IMR-90 (cell line): ENCODE results near the gene TMEM17. TPM values are rescaled to one million over a fixed set of nuclear protein-coding genes. Genes with fewer than 3 reads are reported as not detected.

Source experiments
- ATAC-seq: fragments of 200-7000 bp; cut with Tn5 transposase; 2 replicates; pipeline ENCODE4 v1.9.1; 2020; ENCODE audit warnings: low read depth, mild to moderate bottlenecking, moderate library complexity
- BruUV-seq: library from RNA; stranded (reverse); fragments of 400-500 nt; replicated peaks from 2 replicates; lab custom pipeline; 2021; lab: Mats Ljungman, UMichigan
- CTCF ChIA-PET: fragments of 300-600 bp; formaldehyde crosslinking; extraction: SDS; loops from one replicate; lab custom pipeline; 2021; ENCODE audit warnings: antibody characterized with exemption; lab: Yijun Ruan, JAX
- POLR2A ChIA-PET: fragments of 300-600 bp; sonication (Branson Sonifier 250); formaldehyde crosslinking; loops from one replicate; lab custom pipeline; 2022; ENCODE audit warnings: antibody characterized with exemption; ENCODE audit not compliant: unreplicated experiment; lab: Charles Lee
- DNase-seq: peaks from one replicate; pipeline ENCODE4 v3.0.0; 2013
- H2AFZ ChIP-seq: replicated peaks from 2 replicates; pipeline ENCODE3; 2013; ENCODE audit warnings: low read length, mild to moderate bottlenecking; ENCODE audit not compliant: poor library complexity
- H2AK5ac ChIP-seq: 2 replicates; pipeline ENCODE4 v1.6.1; 2013; ENCODE audit warnings: low read depth, low read length, inconsistent platforms
- H2AK9ac ChIP-seq: replicated peaks from 2 replicates; pipeline ENCODE3; 2013; ENCODE audit warnings: mild to moderate bottlenecking, low read depth, low read length, moderate library complexity; ENCODE audit not compliant: poor library complexity
- H2BK120ac ChIP-seq: 2 replicates; pipeline ENCODE4 v1.6.1; 2013; ENCODE audit warnings: low read depth, low read length, inconsistent platforms
- H2BK15ac ChIP-seq: 3 replicates; pipeline ENCODE4 v1.6.1; 2013; ENCODE audit warnings: low read depth, low read length, inconsistent platforms
- H2BK20ac ChIP-seq: 2 replicates; pipeline ENCODE4 v1.6.1; 2013; ENCODE audit warnings: low read depth, mild to moderate bottlenecking, inconsistent platforms, low read length, moderate library complexity
- H2BK5ac ChIP-seq: 2 replicates; pipeline ENCODE4 v1.6.1; 2013; ENCODE audit warnings: mild to moderate bottlenecking, low read depth, low read length, inconsistent platforms; ENCODE audit not compliant: poor library complexity, severe bottlenecking
- H3K14ac ChIP-seq: replicated peaks from 2 replicates; pipeline ENCODE4 v1.6.1; 2013; ENCODE audit warnings: low read depth, low read length, inconsistent platforms
- H3K18ac ChIP-seq: 2 replicates; pipeline ENCODE4 v1.6.1; 2013; ENCODE audit warnings: low read depth, low read length, control low read depth
- H3K23ac ChIP-seq: 2 replicates; pipeline ENCODE4 v1.6.1; 2013; ENCODE audit warnings: low read depth, low read length, inconsistent platforms
- H3K27ac ChIP-seq: 2 replicates; pipeline ENCODE4 v1.5.1; 2013; ENCODE audit warnings: mild to moderate bottlenecking, control low read depth, low read length; ENCODE audit not compliant: insufficient read depth
- H3K27me3 ChIP-seq: 2 replicates; pipeline ENCODE4 v1.6.1; 2013; ENCODE audit warnings: low read length; ENCODE audit not compliant: control insufficient read depth, insufficient read depth
- H3K36me3 ChIP-seq: 2 replicates; pipeline ENCODE4 v1.6.1; 2013; ENCODE audit warnings: low read length, mixed read lengths; ENCODE audit not compliant: control insufficient read depth, insufficient read depth
- H3K4ac ChIP-seq: 2 replicates; pipeline ENCODE4 v1.6.1; 2013; ENCODE audit warnings: low read depth, low read length, inconsistent platforms
- H3K4me1 ChIP-seq: 2 replicates; pipeline ENCODE4 v1.6.1; 2013; ENCODE audit warnings: low read length, mixed read lengths; ENCODE audit not compliant: control insufficient read depth, insufficient read depth
- H3K4me2 ChIP-seq: 2 replicates; pipeline ENCODE4 v1.6.1; 2013; ENCODE audit warnings: low read depth, mild to moderate bottlenecking, control low read depth, low read length, moderate library complexity
- H3K4me3 ChIP-seq: 2 replicates; pipeline ENCODE4 v1.5.1; 2013; ENCODE audit warnings: low read depth, mild to moderate bottlenecking, control low read depth, low read length, moderate library complexity; ENCODE audit not compliant: insufficient read depth
- H3K56ac ChIP-seq: 2 replicates; pipeline ENCODE4 v1.6.1; 2013; ENCODE audit warnings: low read length, inconsistent platforms; ENCODE audit not compliant: insufficient read depth; ENCODE audit errors: extremely low read depth
- H3K79me1 ChIP-seq, 2 experiments: 2 replicates each; pipeline ENCODE4 v1.6.1; 2013; ENCODE audit warnings: low read length in 2 of 2, inconsistent platforms in 1 of 2, low read depth in 1 of 2
- H3K9ac ChIP-seq: 2 replicates; pipeline ENCODE4 v1.6.1; 2013; ENCODE audit warnings: low read depth, low read length, control low read depth
- H3K9me1 ChIP-seq: 2 replicates; pipeline ENCODE4 v1.6.1; 2013; ENCODE audit warnings: low read length, inconsistent platforms; ENCODE audit not compliant: insufficient read depth
- H3K9me3 ChIP-seq: 2 replicates; pipeline ENCODE4 v1.6.1; 2013; ENCODE audit warnings: low read length; ENCODE audit not compliant: control insufficient read depth, insufficient read depth
- H4K20me1 ChIP-seq: 2 replicates; pipeline ENCODE4 v1.6.1; 2013; ENCODE audit warnings: low read length, inconsistent platforms; ENCODE audit not compliant: insufficient read depth
- H4K5ac ChIP-seq: 2 replicates; pipeline ENCODE4 v1.6.1; 2013; ENCODE audit warnings: mild to moderate bottlenecking, low read depth, low read length, control low read depth
- H4K8ac ChIP-seq, 2 experiments: 2 replicates each; pipeline ENCODE4 v1.6.1; 2013; ENCODE audit warnings: low read depth in 2 of 2, low read length in 2 of 2, control low read depth in 1 of 2, inconsistent platforms in 1 of 2
- H4K91ac ChIP-seq: 2 replicates; pipeline ENCODE4 v1.6.1; 2013; ENCODE audit warnings: low read depth, low read length, inconsistent platforms; ENCODE audit not compliant: insufficient read depth
- CEBPB ChIP-seq: IDR thresholded peaks from 2 replicates; pipeline ENCODE4 v1.6.1; 2012; ENCODE audit warnings: low read depth, low read length, improper control_type of control experiment
- ELK1 ChIP-seq: fragments of 150-350 bp; IDR thresholded peaks from 2 replicates; pipeline ENCODE4 v1.6.1; 2016; ENCODE audit warnings: low read depth, mild to moderate bottlenecking, low read length, moderate library complexity, borderline replicate concordance
- FOS ChIP-seq: fragments of 150-350 bp; IDR thresholded peaks from 2 replicates; pipeline ENCODE4 v1.6.1; 2016; ENCODE audit warnings: low read depth, low read length
- MAFK ChIP-seq: IDR thresholded peaks from 2 replicates; pipeline ENCODE4 v1.6.1; 2012; ENCODE audit warnings: low read depth, low read length, improper control_type of control experiment
- MXI1 ChIP-seq: IDR thresholded peaks from 2 replicates; pipeline ENCODE4 v1.6.1; 2012; ENCODE audit warnings: low read depth, mild to moderate bottlenecking, low read length, moderate library complexity, borderline replicate concordance
- POLR2A ChIP-seq: IDR thresholded peaks from 2 replicates; pipeline ENCODE4 v1.6.1; 2012; ENCODE audit warnings: mild to moderate bottlenecking, low read depth, low read length
- RAD21 ChIP-seq: IDR thresholded peaks from 2 replicates; pipeline ENCODE4 v1.6.1; 2012; ENCODE audit warnings: low read length, improper control_type of control experiment
- RCOR1 ChIP-seq: IDR thresholded peaks from 2 replicates; pipeline ENCODE4 v1.6.1; 2012; ENCODE audit warnings: mild to moderate bottlenecking, low read length, improper control_type of control experiment; ENCODE audit not compliant: insufficient replicate concordance
- dilution Hi-C: fragments of 300-500 bp; cut with HindIII; formaldehyde crosslinking; loops from one replicate; pipeline ENCODE4 v1.14.3; 2018; ENCODE audit warnings: low sequenced_read_pairs; ENCODE audit not compliant: unreplicated experiment
- in situ Hi-C: fragments of 300-500 bp; cut with MboI; formaldehyde crosslinking; loops from 3 replicates; pipeline ENCODE4 v1.14.3; 2019; ENCODE audit warnings: low sequenced_read_pairs, inconsistent platforms, mixed read lengths
- intact Hi-C: fragments of 100-400 bp; cut with micrococcal nuclease; formaldehyde crosslinking; loops from 2 replicates; pipeline ENCODE4 v1.10.0; 2022
- polyA plus RNA-seq, 3 experiments: library from polyadenylated mRNA; depleted of rRNA; stranded (reverse); fragments of >200 nt; gene quantifications; 2 replicates each; pipeline ENCODE4 v1.2.3, GENCODE V29; 2012; ENCODE audit warnings: low replicate concordance in 1 of 3
- total RNA-seq: library from RNA; depleted of rRNA; stranded (reverse); fragments of >200 nt; gene quantifications from 2 replicates; pipeline ENCODE4 v1.2.3, GENCODE V29; 2012

Gene TMEM17
- total and polyA plus RNA-seq, 2 of the 4 experiments (the other 2 are of a cell fraction): 1.3 to 1.8 TPM

DNA sequence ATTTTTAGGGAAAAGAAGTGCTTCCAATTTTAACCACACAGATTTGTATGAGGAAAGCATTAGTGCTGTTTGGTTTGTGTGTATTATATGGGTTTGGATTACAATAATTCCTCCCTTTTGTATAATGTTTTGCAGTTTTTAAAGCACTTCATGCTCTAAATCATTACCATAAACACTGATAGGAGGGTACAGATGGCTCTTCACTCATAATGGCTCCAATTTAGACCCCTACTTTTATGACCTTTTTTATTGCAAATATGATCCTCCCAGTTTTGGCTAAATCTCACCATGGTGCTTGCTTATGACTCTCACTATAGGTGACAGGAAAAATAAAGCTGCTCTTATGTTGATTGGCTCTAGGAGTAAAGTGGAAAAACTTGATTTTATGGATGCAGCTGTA is 23.8 kb upstream of the TMEM17 start:
- Histone ChIP-seq H2AK5ac (no peak overlapping the region), H2AFZ (no peak overlapping the region)

More for the DNA sequence above, 23.8 kb upstream of the TMEM17 start:
- H3K79me1 ChIP-seq: no peaks in the 10 kb centered on the region
- in situ Hi-C loops: no loop called here
- no peak overlapping the region for H3K23ac ChIP-seq
- intact Hi-C loops: no loop called here
- CTCF ChIA-PET: no interaction called here
- BruUV-seq: no TSS peak
- no peak overlapping the region for H2BK5ac ChIP-seq
- H3K18ac ChIP-seq: no peak overlapping the region
- no peak overlapping the region for H2AK9ac ChIP-seq
- no peaks in the 10 kb centered on the region for H3K36me3 ChIP-seq
- no peak overlapping the region for H3K56ac ChIP-seq
- H4K8ac ChIP-seq: no peak overlapping the region
- no peak for ATAC-seq
- H2BK15ac ChIP-seq: no peak overlapping the region
- no peak overlapping the region for H3K4me3 ChIP-seq
- no peak overlapping the region for H3K9ac ChIP-seq
- H4K91ac ChIP-seq: no peak overlapping the region
- no peak overlapping the region for H2BK120ac ChIP-seq
- H3K4me1 ChIP-seq: peaks cover 3% of the 10 kb centered on the region; the same call in 1 of the 2 replicates
- H3K9me3 ChIP-seq: no peaks in the 10 kb centered on the region
- H2BK20ac ChIP-seq: no peak overlapping the region
- no peak overlapping the region for H3K14ac ChIP-seq
- dilution Hi-C loops: no loop called here
- no peak for DNase-seq
- H3K27ac ChIP-seq: no peak overlapping the region
- POLR2A ChIA-PET: no interaction called here
- no peak overlapping the region for H4K5ac ChIP-seq
- H3K27me3 ChIP-seq: no peaks in the 10 kb centered on the region
- no peaks in the 10 kb centered on the region for H3K9me1 ChIP-seq
- no peaks in the 10 kb centered on the region for H4K20me1 ChIP-seq
- TF ChIP-seq MXI1: no peak
- TF ChIP-seq POLR2A: no peak
- TF ChIP-seq ELK1: no peak
- TF ChIP-seq FOS: no peak
- TF ChIP-seq RAD21: no peak
- no peak for TF ChIP-seq MAFK
- TF ChIP-seq CEBPB: no peak
- TF ChIP-seq RCOR1: no peak
- H3K4me2 ChIP-seq: no peak overlapping the region
- H3K4ac ChIP-seq: no peak overlapping the region
